AG08396 (cell line): Measurements from ENCODE around the gene NEURL2.
"Not testable (repeated sequence)": the region's sequence is repeated elsewhere in the genome, so short reads cannot be mapped to it uniquely, and the experiment has no call there.

ENCODE experiments used
- DNase-seq: peaks from one replicate; pipeline ENCODE4 v3.0.0; 2012; ENCODE audit warnings: low spot score, mixed read lengths

Gene NEURL2, protein sequence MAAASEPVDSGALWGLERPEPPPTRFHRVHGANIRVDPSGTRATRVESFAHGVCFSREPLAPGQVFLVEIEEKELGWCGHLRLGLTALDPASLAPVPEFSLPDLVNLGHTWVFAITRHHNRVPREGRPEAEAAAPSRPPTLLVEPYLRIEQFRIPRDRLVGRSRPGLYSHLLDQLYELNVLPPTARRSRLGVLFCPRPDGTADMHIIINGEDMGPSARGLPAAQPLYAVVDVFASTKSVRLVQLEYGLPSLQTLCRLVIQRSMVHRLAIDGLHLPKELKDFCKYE

DNA sequence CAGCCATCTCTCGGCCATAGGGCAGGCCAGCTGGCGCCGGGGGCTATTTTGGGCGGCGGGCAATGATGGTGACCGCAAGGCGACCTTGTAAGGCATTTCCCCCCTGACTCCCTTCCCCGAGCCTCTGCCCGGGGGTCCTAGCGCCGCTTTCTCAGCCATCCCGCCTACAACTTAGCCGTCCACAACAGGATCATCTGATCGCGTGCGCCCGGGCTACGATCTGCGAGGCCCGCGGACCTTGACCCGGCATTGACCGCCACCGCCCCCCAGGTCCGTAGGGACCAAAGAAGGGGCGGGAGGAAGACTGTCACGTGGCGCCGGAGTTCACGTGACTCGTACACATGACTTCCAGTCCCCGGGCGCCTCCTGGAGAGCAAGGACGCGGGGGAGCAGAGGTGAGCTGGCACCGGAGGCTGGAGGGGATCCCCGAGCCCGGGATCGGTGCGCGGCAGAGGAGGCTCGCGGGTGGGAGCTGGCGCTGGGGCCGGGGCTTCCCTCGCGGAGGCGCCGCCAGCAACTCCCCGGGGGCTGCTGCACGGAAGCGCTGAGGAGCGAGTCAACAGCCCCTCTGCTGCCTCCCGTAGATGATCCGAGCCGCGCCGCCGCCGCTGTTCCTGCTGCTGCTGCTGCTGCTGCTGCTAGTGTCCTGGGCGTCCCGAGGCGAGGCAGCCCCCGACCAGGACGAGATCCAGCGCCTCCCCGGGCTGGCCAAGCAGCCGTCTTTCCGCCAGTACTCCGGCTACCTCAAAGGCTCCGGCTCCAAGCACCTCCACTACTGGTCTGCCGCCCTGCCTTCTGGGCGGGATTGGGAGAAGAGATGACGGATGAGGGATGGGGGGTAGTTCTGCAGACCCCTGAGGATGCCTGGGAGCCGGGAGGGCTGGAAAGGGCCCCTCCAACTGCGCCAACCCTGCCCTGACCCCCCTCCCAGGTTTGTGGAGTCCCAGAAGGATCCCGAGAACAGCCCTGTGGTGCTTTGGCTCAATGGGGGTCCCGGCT, at the start of gene NEURL2, which contains the start of gene CTSA:
Gene NEURL2 (minus strand): TSS at position 224 of the 999 bp plus-strand sequence. CDS start 217 bp downstream, at position 7.
Gene CTSA (plus strand): TSS at position 351 of the 999 bp plus-strand sequence. CDS start 234 bp downstream, at position 585.
- peak; percentile 98 for DNase-seq

DNA sequence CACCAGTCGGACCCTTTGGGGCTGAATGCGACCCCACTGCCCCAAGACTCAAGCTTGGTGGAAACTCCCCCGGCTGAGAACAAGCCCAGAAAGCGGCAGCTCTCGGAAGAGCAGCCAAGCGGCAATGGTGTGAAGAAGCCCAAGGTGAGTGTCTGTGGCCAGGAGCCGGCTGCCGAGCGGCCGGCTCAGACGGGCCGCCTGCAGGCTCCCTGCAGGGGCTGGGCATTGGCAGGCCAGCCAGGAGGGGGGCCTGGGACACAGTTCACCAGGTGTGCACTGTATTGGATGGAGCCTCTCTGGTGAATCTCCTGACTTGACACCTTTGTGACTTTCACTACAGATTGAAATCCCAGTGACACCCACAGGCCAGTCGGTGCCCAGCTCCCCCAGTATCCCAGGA, 49.5 kb upstream of the NEURL2 start:
- no peak for DNase-seq

DNA sequence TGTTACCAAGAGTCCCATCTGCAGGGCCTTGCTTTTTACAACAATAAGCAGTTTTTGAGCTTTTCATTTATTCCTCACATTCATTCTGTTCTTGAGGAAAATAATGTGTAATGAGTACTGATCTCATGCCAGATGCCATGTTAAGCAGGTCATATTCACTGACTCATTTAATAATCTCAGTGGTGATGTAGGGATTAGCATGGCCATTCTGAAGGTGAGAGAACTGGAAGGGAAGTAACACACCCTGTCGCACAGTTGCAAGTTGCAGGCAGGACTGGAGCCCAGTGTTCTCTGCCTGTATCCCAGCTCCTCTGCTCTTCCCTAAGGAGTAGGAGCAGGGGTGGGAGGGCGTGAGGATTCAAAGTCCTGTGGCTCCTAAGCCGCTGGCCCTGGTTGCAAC, 49.0 kb upstream of the NEURL2 start:
- no peak for DNase-seq

DNA sequence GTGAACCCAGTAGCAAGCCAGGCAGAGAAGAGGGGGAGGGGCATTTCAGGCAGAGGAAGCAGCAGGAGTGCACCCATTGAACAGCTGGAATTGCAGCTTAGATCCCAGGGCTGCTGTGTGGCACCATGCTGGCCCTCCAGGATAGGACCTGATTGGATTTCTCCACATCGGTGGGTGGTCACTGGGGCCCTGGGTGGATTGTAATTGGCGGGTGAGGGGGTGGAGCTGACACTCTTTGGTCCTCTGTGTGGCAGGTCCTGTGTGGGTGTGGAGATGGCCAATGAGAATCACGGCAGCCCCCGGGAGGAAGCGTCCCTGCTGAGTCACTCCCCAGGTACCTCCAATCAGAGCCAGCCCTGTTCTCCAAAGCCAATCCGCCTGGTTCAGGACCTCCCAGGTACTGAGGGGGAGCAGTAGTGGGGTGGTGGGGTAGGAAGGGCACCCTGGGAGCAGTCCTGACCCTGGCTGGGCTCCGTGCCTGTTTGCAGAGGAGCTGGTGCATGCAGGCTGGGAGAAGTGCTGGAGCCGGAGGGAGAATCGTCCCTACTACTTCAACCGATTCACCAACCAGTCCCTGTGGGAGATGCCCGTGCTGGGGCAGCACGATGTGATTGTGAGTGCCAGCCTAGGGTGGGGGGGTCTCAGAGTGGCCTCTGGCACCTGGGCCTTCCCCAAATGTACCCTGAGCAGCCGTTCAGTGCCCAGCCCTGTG, 47.9 kb upstream of the NEURL2 start:
- DNase-seq = no peak

DNA sequence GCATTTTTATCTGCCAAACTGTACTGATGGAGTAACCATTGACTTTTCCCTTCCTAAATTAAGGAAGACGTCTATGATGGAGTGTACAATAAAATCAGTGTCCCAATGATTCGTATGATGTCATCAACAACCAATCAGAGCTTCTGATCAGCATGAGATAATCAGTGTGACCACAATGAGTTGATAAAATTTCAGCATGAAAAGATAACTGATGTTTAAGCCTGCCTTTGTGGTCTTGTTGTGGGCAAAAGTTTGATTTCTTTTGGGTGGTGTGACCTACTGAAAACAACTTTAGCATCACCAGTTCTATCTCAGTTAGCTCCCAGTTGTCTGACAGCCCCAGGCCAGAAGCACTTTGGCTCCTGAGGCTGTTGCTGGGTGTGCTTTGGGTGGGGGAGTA, 46.8 kb upstream of the NEURL2 start:
- no peak for DNase-seq

DNA sequence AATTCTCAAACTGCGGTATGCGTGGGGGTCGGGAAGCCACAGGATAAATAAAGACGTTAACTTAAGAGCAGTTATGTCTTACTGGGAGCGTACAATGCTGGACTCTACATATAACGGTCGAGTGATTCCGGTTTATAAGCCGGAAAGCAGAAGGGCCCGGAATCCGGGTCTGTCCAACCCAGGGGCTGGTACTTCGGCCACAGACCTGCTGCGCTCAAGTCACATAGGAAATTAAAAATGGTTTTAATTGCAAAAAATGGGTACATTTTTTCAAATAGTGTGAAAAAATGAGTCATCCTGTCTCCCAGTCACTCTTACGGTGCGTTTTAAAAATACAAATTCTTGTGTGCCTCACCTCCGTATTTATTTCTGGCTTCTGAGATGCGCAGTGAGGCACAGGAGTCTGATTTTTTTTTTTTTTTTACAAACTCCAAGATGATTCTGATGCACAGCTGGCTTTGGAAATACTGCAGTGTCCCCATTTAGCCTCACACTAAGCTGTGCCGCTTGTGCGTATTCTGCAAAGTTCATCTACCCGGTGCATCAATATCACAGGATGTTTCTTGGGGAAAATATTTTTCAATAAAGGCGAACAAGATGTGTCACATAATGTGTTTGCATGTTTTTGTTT, 44.5 kb upstream of the NEURL2 start:
- DNase-seq = no peak

DNA sequence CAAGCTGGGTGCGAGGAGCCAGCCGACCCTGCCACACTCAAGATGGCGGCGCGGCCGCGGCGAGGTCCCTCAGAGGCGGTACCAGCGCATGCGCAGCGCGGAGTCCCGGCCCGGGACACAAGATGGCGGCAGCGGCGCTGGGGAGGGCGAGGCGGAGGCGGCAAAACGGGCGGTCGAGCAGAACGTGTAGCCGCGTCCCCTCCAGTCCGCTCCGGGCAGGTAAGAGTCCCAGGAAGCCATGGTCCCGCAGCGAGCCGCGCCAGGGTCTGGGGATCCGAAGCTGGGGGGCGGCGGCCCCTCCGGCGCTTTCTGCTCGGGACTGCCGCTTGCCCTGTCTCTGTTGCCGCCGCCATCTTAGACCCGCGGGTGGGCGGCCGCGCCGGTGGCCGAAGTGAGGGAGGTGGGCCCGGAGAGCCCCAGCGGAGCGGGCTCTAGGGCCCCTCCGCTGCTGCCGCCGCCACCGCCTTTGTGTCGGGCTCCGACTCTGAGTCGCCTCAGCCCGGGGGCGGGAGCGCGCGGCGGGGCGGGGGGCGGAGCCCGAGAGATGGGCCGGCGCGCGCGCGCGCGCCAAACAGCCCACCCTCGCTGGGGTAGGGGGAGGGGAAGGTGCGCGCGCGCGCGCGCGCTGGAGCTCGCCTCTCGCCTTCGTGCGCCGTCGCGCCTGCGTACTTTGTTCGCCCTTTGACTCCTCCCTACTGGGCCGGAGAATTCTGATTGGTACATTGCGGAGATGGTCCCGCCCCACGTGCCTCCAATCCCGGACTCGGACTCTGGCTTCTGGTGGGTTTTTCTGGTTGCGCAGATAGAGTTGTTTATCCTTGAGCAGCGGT, 43.8 kb upstream of the NEURL2 start, which contains the start of gene PCIF1:
Gene PCIF1 (plus strand): TSS at position 98 of the 830 bp plus-strand sequence. CDS start 4,317 bp downstream, outside the sequence.
- DNase-seq = peak; percentile 99

DNA sequence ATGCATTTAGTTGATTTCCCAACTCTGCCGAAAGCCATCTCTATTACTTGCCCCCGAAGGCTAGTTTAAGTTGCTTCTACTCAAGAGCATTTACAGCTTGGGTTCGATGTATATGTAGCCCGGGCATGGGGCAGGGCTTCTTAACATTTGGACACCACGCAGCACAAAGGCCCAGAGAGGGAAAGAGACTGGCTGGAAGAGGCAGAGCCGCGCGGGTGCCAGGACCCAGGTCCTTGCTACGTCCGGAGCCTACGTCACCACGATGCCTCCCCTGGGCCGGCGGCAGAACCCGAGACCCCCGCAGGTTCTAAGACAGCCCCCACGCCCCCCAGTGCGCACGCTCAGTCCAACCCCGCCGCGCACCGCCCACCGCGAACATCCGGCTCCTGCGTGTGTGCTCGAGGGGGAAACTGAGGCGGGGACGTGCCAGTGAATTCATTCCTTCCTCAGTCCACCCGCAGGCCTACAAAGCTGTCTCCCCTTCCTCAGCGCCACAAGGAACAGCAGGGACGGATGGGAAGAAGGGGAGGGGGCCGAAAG, 43.1 kb upstream of the NEURL2 start:
- DNase-seq = peak; percentile 45

DNA sequence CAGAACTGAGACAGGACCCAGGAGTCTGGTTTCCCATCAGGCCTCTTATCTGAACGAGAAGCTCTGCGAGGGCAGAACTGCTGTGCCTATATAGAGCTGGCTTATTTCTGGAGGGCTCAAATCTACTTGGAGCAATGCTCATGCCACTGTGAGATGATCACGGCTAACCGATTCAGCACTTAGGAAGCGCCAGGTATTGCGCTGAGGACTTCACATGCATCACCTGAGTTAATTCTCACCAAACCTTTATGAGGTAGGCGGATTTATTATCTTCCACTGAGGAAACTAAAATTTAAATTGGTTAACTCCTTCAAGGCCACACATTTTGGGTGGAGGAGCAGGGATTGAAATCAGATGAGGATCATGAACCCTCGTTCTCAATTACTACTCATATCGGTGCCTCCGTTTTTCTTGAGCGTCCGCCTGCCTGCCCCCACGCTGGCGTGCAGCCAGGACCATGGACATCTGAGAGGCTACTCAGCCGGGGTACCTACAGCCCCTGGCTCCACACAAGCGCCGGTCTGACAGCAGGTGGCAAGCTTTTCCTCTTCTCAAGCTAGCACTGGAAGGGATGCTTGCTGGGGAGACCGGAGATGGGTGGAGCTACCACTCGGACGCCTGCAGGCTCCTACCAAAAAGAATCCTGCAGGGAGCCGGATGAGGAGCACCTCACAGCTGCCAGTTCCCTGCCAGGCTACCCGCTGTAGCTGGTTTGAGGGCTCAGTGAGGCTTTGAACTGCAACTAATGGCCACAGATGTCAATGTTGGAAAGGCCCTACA, 42.4 kb upstream of the NEURL2 start:
- peak; percentile 71 for DNase-seq

DNA sequence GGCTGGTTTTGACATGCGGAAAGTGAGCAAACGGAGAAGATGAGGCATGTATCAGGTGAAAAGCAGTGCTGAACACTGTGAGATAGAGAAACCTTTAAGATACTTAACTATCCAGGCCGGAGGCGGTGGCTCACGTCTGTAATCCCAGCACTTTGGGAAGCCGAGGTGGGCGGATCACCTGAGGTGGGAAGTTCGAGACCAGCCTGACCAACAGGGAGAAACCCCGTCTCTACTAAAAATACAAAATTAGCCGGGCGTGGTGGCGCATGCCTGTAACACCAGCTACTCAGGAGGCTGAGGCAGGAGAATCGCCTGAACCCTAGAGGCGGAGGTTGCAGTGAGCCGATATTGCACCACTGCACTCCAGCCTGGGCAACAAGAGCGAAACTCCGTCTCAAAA, 40.7 kb upstream of the NEURL2 start:
- not testable (repeated sequence) for DNase-seq

DNA sequence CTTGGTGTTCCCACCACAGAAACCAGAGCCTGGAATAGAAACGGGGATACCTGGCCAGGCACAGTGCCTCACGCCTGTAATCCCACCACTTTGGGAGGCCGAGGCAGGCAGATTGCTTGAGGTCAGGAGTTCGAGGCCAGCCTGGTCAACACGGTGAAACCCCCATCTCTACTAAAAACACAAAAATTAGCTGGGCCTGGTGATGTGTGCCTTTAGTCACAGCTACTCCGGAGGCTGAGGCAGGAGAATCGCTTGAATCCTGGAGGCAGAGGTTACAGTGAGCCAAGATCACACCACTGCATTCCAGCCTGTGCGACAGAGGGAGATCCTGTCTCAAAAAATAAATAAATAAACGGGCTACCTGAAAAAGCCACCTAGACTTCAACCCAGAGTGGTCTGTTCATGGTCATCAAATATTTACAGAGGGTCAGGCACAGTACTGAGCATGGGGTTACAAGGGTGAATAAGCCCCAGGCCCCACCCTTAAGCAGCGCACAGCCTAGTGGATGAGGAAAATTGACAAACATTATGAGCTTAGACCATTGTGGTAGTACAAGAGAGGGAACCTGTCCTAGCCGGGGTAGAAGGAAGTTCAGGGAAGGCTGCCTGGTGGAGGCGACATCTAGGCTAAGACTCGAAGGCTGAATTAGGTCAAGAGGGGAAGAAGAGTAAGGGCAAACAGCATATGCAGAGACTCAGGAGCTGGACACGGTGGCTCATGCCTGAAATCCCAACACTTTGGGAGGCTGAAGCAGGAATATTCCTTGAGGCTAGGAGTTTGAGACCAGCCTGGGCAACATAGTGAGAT, 36.3 kb upstream of the NEURL2 start:
- no peak for DNase-seq

DNA sequence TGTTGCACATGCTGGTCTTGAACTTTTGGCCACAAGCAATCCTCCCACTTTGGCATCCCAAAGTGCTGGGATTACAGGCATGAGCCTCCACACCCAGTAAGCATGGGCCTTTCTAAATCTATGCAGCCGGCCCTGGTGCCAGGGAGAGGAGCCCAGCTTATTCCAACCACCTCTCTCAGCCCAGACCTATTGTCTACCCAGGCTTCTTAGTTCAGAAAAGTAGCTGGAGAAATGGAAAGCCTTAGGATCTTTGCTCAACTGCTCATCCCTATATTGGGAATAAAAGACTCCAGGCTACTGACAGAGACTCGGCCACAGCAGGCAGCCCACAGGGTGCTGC, 35.7 kb upstream of the NEURL2 start:
- DNase-seq = no peak

DNA sequence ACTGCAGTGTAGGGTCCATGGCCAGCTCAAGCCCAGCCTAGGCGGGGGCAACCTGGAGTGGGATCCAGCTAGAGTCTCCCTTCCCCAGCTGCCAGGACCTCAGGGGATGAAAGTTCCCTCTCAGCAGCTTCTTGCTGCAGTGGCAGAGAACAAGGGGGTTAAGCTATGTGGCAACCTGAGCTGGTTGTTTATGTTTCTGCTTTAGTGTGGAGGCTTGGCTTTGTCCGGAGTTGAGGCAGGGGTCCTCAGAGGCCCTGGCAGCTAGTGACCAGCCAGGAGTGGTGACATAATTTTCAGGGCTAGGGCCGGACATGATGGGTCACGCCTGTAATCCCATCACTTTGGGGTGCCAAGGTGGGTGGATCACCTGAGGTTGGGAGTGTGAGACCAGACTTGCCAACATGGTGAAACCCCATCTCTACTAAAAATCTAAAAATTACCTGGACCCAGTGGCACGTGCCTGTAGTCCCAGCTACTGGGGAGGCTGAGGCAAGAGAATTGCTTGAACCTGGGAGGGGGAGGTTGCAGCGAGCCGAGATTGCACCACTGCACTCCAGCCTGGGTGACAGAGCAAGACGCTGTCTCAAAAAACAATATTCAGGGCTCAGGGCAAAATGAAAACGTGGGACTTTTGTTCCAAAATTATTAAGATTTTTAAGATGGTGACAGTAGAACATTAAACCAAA, 35.0 kb upstream of the NEURL2 start:
- DNase-seq = no peak

DNA sequence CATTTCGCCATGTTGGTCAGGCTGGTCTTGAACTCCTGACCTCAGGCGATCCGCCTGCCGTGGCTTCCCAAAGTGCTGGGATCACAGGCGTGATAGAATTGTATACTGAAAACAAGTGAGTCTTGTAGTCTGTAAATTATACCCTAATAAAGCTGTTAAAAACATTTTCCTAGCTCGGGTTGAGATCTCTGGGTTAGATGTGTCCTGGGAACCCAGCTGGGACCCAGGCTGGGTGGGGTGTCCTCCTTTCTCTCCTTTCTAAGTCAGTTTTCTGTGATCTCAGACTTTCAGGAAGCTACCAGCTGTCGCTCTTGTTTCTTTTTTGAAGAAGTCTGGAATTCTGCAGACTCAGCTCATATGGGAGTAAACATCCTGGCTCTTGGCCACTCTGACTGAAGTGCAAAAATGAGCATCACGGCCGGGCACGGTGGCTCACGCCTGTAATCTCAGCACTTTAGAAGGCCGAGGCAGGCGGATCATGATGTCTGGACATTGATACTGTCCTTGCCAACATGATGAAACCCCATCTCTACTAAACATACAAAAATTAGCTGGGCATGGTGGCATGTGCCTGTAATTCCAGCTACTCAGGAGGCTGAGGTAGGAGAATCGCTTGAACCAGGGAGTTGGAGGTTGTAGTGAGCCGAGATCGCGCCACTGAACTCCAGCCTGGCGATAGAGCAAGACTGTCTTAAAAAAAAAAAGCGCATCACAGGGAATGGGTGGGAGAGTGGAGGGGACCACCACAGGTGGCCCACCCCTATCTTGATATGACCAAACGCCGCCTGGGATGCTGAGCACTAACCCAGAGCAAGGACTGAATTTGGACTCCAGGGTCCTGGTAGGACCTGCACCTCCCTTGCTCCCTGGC, 33.6 kb upstream of the NEURL2 start:
- DNase-seq = no peak

DNA sequence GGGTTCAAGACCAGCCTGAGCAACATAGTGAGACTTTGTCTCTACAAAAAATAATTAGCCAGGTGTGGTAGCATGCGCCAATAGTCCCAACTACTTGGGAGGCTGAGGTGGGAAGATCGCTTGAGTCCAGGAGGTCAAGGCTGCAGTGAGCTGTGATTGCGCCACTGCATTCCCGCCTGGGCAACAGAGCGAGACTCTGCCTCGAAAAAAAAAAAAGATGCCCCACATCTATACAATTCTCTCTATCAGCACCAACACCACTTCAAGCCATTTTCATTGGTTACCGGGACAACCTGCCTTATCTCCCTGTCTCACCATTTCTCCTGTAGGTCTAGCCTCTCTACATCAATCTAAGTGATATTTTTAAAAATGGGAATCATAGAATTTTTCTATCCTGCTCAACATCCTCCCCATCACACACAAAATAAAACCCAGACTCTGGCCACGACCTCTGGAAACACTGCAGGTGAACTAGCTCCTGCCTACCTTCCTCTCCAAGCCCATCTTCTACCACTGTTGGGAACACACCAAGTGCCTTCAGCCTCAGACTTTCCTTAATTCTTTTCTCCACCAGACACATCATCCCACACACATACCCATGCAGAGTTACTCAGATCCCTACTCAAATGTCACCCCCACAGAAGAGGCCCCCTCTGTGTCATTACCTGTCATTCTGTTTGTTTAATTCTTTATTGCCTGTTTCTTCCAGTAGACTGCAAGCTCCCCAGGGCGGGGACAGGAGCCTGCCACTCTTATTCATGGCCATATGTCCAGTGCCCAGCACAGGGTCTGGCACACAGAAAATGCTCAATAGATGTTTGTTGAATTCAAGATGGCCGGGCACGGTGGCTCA, 30.6 kb upstream of the NEURL2 start:
- DNase-seq = no peak
